Natural killer cell treated with Interleukin-12 subunit alpha and Interleukin-12 subunit beta and Interleukin-15 and Interleukin-18, amount 100 ng/mL, for 72 hours (primary cell): ENCODE results near the gene DSP. TPM values are rescaled to one million over a fixed set of nuclear protein-coding genes. Genes with fewer than 3 reads are reported as not detected.

ENCODE experiments used
- ATAC-seq, 2 donors: fragments of 150-1000 bp; cut with Tn5 transposase in 1 of 2; sonication (Bioruptor Pico), chemical (Tn5 transposase) in 1 of 2; 2 replicates each; pipeline ENCODE4 v1.10.0; 2021
- DNase-seq: peaks from one replicate; pipeline ENCODE4 v3.0.0; 2022; ENCODE audit warnings: low spot score
- H3K27ac Mint-ChIP-seq, 2 donors: 1 replicate in 1 of 2; 2 replicates in 1 of 2; pipeline ENCODE4 v1.8.0; 2022; ENCODE audit warnings: mixed read lengths in 2 of 2, mild to moderate bottlenecking in 1 of 2, moderate library complexity in 1 of 2
- H3K27me3 Mint-ChIP-seq, 2 donors: 1 replicate in 1 of 2; 2 replicates in 1 of 2; pipeline ENCODE4 v1.8.0; 2022; ENCODE audit warnings: mixed read lengths in 2 of 2
- H3K36me3 Mint-ChIP-seq: one replicate; pipeline ENCODE4 v1.8.0; 2022; ENCODE audit warnings: mixed read lengths
- H3K4me1 Mint-ChIP-seq, 2 donors: 1 replicate in 1 of 2; 2 replicates in 1 of 2; pipeline ENCODE4 v1.8.0; 2022; ENCODE audit warnings: low read depth in 2 of 2, mixed read lengths in 2 of 2, mild to moderate bottlenecking in 1 of 2
- H3K4me3 Mint-ChIP-seq: one replicate; pipeline ENCODE4 v1.8.0; 2022; ENCODE audit warnings: mixed read lengths
- H3K9me3 Mint-ChIP-seq: 2 replicates; pipeline ENCODE4 v1.8.0; 2022; ENCODE audit warnings: mixed read lengths
- total RNA-seq, 2 donors: library from RNA; stranded (reverse); gene quantifications; one replicate each; pipeline ENCODE4 v1.2.3, GENCODE V29; 2022

DSP gene
- total RNA-seq, 2 donors from 2014 or later: not detected

GRCh38 chr6:7523922-7524321, 17.5 kb upstream of the DSP start:
- Mint-ChIP-seq H3K27ac (no peak overlapping the region), H3K9me3 (no peaks in the 10 kb centered on the region), H3K27me3 (peaks cover 24 to 39% of the 10 kb centered on the region in 2 donors), H3K36me3 (no peaks in the 10 kb centered on the region), H3K4me3 (no peak overlapping the region), H3K4me1 (no peaks in the 10 kb centered on the region)
- no peak for DNase-seq
- no peak for ATAC-seq

- Mint-ChIP-seq H3K4me3 (no peak overlapping the region), H3K9me3 (no peaks in the 10 kb centered on the region), H3K27me3 (peaks cover 36 to 53% of the 10 kb centered on the region in 2 donors), H3K36me3 (no peaks in the 10 kb centered on the region), H3K27ac (no peak overlapping the region), H3K4me1 (no peaks in the 10 kb centered on the region)
- DNase-seq (no peak), ATAC-seq (no peak)
Observed at GRCh38 chr6:7526755-7527154, 14.7 kb upstream of the DSP start.

DNA sequence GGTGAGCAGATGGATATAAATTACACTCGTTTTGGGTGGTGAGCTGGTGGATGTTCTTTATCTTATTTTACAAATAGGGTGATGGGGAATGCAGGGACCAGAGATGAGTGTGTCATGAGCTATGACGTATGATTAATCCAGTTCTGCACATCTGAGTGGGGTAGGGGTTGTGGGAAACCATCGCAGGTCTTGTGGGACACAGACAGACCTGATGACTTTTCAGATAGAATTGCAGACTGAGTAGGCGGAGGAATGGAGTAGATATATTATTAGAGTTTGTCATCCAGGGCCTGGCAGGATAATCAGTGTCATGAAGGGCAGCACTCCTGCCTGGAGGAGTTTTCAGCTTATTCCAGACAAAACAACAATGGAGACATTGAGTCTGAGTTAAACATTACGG, 12.9 kb upstream of the DSP start:
- DNase-seq: no peak
- H3K27me3 Mint-ChIP-seq: peaks cover 33 to 59% of the 10 kb centered on the region in 2 donors
- H3K36me3 Mint-ChIP-seq: no peaks in the 10 kb centered on the region
- H3K4me3 Mint-ChIP-seq: no peak overlapping the region
- no peak overlapping the region for H3K27ac Mint-ChIP-seq
- ATAC-seq: no peak
- no peaks in the 10 kb centered on the region for H3K4me1 Mint-ChIP-seq
- H3K9me3 Mint-ChIP-seq: no peaks in the 10 kb centered on the region

GRCh38 chr6:7529141-7529540, 12.3 kb upstream of the DSP start:
- Mint-ChIP-seq H3K4me1 (no peaks in the 10 kb centered on the region), H3K27me3 (peaks cover 33 to 59% of the 10 kb centered on the region in 2 donors)

DNA sequence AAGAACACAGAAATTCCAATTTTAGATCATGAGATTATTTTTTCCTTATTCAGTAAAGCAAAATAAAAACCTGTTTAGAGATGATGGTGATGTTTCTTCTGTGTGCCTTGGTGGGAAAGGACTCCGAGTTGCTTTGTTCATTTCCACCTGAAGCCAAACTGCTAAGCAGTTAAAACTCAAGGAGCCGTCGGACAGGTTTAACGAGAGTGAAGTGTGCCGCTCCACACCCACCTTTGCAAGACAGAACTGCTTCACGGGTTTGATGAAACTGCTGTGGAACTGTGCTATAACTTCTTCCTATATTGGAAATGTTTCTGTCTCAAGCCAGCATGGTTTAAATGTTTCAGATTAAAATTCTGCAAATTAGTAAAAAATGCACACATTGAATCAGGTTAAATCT, 9.2 kb upstream of the DSP start:
- no peaks in the 10 kb centered on the region for H3K4me1 Mint-ChIP-seq
- no peak for DNase-seq
- H3K9me3 Mint-ChIP-seq: no peaks in the 10 kb centered on the region
- H3K4me3 Mint-ChIP-seq: no peak overlapping the region
- peaks cover 26 to 38% of the 10 kb centered on the region in 2 donors for H3K27me3 Mint-ChIP-seq
- H3K36me3 Mint-ChIP-seq: no peaks in the 10 kb centered on the region
- no peak overlapping the region for H3K27ac Mint-ChIP-seq
- ATAC-seq: no peak

More at GRCh38 chr6:7529141-7529540, 12.3 kb upstream of the DSP start:
- no peaks in the 10 kb centered on the region for H3K36me3 Mint-ChIP-seq
- H3K4me3 Mint-ChIP-seq: no peak overlapping the region
- no peak overlapping the region for H3K27ac Mint-ChIP-seq
- H3K9me3 Mint-ChIP-seq: no peaks in the 10 kb centered on the region
- DNase-seq (no peak), ATAC-seq (no peak)

- no peaks in the 10 kb centered on the region for H3K4me1 Mint-ChIP-seq
- DNase-seq (no peak), ATAC-seq (no peak)
- no peaks in the 10 kb centered on the region for H3K36me3 Mint-ChIP-seq
- H3K9me3 Mint-ChIP-seq: no peaks in the 10 kb centered on the region
- H3K27ac Mint-ChIP-seq: no peak overlapping the region
- peaks cover 25 to 38% of the 10 kb centered on the region in 2 donors for H3K27me3 Mint-ChIP-seq
- no peak overlapping the region for H3K4me3 Mint-ChIP-seq
Observed at GRCh38 chr6:7532821-7533220, 8.7 kb upstream of the DSP start.

GRCh38 chr6:7534192-7534591, 7.3 kb upstream of the DSP start:
- no peak overlapping the region for H3K4me3 Mint-ChIP-seq
- no peaks in the 10 kb centered on the region for H3K9me3 Mint-ChIP-seq
- no peak for DNase-seq
- no peaks in the 10 kb centered on the region for H3K4me1 Mint-ChIP-seq
- no peak overlapping the region for H3K27ac Mint-ChIP-seq
- peaks cover 28 to 38% of the 10 kb centered on the region in 2 donors for H3K27me3 Mint-ChIP-seq
- no peak for ATAC-seq
- H3K36me3 Mint-ChIP-seq: no peaks in the 10 kb centered on the region

DNA sequence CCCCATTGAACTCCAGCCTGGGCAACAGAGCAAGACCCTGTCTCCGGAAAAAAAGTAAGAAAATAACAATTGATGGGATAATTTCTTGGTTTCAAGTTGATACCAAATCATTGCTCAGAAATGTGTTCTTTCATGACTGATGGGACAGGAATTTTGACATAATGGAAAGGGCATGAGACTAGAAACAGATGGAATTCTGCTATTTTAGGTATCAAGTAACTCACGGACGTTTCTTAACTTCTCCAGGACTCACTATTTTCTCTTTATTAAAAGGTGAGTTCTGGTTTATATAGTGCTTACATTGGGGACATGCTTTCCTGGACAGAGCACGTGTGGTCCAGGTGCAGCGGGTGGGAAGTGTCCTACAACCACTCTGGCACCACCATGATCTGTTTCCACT, 6.0 kb upstream of the DSP start:
- Mint-ChIP-seq H3K4me3 (no peak overlapping the region), H3K9me3 (no peaks in the 10 kb centered on the region)

DNA sequence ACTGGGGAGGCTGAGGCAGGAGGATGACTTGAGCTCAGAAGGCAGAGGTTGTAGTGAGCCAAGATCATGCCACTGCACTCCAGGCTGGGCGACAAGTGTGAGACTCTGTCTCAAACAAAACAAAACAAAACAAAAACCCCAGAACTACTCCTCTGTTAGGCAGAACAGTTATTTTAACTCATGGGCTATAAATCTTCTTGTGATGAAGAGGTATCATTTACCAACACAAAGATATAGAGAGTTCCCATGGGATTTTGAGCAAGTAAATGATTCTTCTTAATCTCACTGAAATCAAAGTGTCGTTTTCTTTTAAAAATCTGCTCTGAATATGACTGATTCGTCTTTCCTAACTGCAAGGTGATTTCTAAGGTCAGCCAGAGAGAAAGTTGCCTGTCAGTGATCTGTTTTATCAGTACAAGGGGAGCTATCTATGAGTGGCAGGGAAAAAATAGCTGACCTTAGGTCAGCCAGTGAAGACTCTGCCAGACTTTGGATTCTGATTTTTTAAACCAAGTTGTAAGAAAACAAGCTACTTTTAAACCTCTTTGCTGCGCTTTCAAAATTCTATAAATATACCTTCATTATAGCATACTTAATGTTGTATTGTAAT, 3.8 kb upstream of the DSP start:
- Mint-ChIP-seq H3K36me3 (no peaks in the 10 kb centered on the region), H3K4me3 (no peak overlapping the region), H3K27ac (no peak overlapping the region), H3K27me3 (peaks cover 26 to 43% of the 10 kb centered on the region in 2 donors), H3K9me3 (no peaks in the 10 kb centered on the region), H3K4me1 (peaks cover 5 to 8% of the 10 kb centered on the region in 2 donors)
- ATAC-seq: no peak
- DNase-seq: no peak

More for the DNA sequence above, 6.0 kb upstream of the DSP start:
- ATAC-seq: no peak
- H3K4me1 Mint-ChIP-seq: no peaks in the 10 kb centered on the region
- peaks cover 22 to 40% of the 10 kb centered on the region in 2 donors for H3K27me3 Mint-ChIP-seq
- DNase-seq: no peak
- no peak overlapping the region for H3K27ac Mint-ChIP-seq
- H3K36me3 Mint-ChIP-seq: no peaks in the 10 kb centered on the region

DNA sequence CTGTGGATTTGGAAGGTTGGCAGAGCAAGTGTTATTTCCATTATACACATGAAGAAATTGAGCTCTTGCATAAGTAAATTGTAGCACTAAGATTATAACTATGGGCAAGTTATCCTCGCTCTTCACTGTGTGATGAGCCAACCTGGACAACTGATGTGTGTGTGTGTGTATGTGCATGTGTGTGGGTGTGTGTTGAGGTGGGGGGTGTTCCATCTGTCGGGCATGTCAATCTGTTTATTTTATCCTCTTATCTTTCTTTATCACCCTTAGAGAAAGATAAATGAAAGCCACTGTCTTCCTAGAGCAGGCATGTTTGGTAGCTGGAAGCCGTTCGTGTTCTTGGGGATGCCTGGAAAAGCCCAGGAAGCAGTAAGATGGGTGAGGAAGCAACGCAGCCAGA, 3.0 kb upstream of the DSP start:
- H3K9me3 Mint-ChIP-seq: no peaks in the 10 kb centered on the region
- ATAC-seq (no peak), DNase-seq (no peak)
- no peak overlapping the region for H3K4me3 Mint-ChIP-seq
- H3K27me3 Mint-ChIP-seq: peaks cover 25 to 41% of the 10 kb centered on the region in 2 donors
- H3K4me1 Mint-ChIP-seq: peaks cover 5 to 8% of the 10 kb centered on the region in 2 donors
- no peaks in the 10 kb centered on the region for H3K36me3 Mint-ChIP-seq
- no peak overlapping the region for H3K27ac Mint-ChIP-seq

- Mint-ChIP-seq H3K4me1 (peaks cover 5 to 8% of the 10 kb centered on the region in 2 donors), H3K27ac (no peak overlapping the region), H3K9me3 (no peaks in the 10 kb centered on the region), H3K27me3 (peaks cover 35 to 57% of the 10 kb centered on the region in 2 donors), H3K36me3 (no peaks in the 10 kb centered on the region), H3K4me3 (peak overlapping the region; percentile 62)
- DNase-seq (no peak), ATAC-seq (no peak)
Observed at GRCh38 chr6:7540595-7540994, 876 bp upstream of the DSP start.

DNA sequence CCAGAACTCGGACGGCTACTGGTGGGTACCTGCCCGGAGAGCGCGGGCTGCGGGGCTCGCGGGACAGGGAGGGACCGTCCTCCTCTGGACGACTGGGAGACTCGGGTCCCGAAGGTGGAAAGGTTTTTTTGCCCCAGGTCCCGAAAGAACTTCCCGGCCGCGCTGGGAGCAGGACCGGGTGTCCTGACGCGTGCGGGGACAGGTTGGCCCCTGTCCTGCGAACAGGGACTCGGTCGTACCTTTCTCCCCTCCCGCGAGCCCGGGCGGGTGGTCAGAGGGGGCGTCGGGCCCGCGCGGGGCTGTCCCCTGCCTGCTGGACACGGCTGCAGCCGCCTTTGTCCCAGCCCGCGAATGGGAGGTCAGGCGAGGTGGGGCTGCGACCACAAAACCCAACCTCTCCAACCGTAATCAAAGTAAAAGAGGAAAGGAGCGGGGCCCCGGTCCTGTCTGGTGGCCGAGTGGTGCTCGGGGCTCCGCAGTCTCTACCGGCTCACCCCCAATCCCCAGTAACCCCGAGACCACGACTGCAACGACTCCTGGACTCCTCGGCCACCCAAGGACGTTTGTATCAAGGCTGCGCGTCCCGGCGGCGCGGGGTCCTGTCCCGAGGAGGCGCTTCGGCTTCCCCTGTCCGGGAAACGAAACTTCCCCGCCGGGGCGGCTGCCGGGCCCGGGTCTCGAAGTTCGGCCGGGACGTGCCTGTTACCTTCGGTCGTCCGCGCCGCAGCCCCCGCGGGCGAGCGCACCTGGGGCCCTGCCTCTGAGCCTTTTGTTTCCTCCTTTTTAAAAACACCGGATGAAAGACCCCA, 798 bp downstream of the DSP start:
- no peak overlapping the region for H3K27ac Mint-ChIP-seq
- peak overlapping the region; percentile 59 for H3K4me3 Mint-ChIP-seq
- DNase-seq: no peak
- peaks cover 5 to 8% of the 10 kb centered on the region in 2 donors for H3K4me1 Mint-ChIP-seq
- no peaks in the 10 kb centered on the region for H3K36me3 Mint-ChIP-seq
- H3K9me3 Mint-ChIP-seq: no peaks in the 10 kb centered on the region
- ATAC-seq: peak in 1 of 2 donors; percentile 36
- peaks cover 39 to 64% of the 10 kb centered on the region in 2 donors for H3K27me3 Mint-ChIP-seq

DNA sequence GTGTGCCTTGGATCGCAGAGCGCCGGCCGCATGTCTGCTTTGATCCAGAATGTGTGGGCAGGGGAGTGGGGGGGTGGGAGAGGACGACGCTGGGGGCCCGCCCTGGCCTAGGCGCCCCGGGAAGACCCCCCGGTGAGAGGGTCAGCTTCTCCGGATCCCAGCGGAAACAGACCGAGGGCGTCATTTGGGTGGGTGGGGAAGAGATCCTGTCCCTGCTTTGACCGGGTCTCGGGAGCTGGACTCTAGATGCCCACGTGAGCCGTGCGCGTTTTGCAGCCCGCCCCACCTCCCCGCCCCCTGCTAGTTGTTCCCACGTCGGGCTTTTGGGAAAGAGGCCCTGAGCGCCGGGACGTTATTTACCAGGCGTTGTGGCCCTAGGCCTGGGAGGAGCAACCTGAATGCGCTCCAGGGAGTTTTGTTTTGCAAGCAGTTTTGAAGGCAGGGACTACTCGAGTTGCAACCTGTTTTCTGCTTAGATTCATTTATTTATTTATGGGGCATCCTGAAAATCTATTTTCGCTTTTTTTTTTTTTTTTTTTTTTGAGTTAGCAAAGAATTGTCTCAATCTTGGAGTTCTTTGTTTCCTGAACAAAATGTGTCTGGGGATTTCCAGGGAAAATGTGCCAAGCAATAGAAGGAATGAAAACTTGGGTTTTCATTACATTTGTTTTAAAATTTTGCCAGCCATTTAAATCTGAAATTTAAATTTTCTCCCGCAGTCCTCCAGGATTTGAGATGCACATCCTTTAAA, 1.6 kb downstream of the DSP start:
- Mint-ChIP-seq H3K4me1 (peaks cover 5 to 8% of the 10 kb centered on the region in 2 donors), H3K9me3 (no peaks in the 10 kb centered on the region), H3K4me3 (no peak overlapping the region), H3K27me3 (peaks cover 38 to 57% of the 10 kb centered on the region in 2 donors), H3K36me3 (no peaks in the 10 kb centered on the region), H3K27ac (no peak overlapping the region)
- ATAC-seq (no peak), DNase-seq (no peak)
